NCI-H1436 (cell line): ENCODE data around the gene EXD2.
"Not testable (repeated sequence)": the region's sequence is repeated elsewhere in the genome, so short reads cannot be mapped to it uniquely, and the experiment has no call there.

Experiments
- DNase-seq: peaks from one replicate; lab custom pipeline; 2025; lab: John Stamatoyannopoulos, UW

EXD2 gene

DNA sequence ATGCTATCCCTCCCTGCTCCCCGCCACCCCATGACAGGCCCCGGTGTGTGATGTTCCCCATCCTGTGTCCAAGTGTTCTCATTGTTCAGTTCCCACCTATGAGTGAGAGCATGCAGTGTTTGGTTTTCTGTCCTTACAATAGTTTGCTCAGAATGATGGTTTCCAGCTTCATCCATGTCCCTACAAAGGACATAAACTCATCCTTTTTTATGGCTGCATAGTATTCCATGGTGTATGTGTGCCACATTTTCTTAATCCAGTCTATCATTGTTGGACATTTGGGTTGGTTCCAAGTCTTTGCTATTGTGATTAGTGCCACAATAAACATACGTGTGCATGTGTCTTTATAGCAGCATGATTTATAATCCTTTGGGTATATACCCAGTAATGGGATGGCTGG is 86.1 kb downstream of the EXD2 start:
- not testable (repeated sequence) for DNase-seq

DNA sequence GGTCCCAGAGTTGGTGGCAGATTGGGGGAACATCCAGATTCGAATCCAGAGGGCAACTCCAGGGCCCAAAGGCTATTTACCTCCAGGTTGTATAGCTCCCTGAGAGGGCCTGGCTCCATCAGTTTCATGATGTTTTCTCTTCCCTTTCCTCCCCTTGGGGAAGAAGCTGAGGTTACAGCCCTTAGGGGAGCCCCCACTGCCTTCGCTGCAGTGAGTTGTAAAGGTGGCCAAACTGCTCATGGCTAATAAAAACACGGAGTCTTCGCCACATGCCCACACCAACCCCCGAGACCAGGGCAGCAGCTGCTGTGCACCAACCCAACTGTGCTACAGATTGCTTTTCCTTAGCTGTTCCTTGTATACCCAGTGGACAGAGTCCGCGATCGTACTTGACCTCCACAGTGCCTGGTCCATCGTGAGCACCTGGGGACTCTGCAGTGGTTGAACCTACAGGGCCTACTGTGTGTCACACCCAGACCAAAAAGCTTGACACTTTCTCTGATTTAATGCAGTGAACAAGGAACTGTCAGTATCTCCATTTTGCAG is 89.5 kb downstream of the EXD2 start:
- DNase-seq, result no peak

DNA sequence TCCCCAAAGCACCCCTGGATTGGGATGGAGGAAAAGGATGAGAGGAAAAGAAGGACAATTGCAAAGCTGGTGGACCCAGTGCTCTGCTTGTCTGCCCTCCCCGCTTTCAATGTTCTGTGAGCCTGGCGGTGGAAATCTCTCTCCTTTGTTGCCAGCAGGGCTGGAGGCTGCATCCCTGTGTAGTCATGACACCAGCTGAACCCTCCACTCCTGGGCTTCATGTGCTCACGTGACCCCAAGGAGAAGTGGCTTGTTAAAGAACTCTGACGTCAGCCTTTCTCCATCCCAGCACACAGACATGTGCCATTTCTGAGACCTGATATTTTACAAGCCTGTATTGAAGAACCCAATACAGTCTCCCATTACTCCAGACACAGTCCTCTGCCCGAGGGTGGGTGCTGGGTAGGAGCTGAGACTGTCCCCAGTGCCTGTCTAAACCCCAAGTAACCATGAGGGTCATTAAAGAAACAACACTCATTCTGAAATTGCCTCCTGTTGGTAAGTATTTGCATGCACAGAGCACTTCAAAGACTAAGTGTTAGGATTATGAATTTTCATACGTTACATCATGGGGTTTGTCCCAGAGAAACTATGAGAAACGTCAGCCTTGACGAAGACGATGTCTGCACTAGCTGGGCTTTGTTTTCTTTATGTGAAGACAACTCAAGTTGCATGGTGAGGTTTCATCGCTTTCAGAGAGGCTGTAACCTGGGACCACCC is 90.3 kb downstream of the EXD2 start:
- peak; percentile 77 for DNase-seq

DNA sequence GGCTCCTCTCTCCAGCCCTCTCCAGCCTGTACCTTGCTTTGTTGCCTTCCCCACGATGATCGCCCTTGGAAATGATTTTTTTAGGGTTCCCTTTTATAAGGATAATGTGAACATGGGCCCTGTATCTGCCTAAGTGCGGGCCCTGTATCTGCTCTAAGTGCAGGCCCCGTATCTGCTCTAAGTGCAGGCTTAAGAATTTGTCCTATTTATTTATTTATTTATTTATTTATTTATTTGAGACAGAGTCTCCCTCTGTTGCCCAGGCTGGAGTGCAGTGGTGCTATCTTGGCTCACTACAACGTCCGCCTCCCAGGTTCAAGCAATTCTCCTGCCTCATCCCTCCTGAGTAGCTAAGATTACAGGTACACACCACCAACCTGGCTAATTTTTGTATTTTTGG is 91.2 kb downstream of the EXD2 start:
- no peak for DNase-seq

DNA sequence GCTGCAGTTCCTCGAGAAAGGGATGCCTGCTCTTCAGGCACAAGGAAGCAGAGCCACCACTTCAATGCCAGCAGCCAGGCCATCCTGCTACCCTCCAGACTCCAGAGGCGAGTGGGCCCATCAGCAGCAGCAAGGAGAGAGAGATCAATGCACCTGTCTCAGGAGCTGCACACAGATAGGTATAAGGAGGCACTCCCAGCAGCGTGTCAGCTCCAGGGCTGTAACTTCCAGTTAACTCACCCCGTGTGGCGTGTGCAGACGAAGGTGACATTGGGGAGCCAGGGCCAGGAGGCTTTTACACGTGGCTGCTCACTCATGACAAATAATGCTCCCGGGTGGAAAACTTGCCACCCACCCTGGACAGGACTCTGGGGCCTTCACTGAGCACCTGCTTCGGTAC is 92.9 kb downstream of the EXD2 start:
- DNase-seq, result no peak

DNA sequence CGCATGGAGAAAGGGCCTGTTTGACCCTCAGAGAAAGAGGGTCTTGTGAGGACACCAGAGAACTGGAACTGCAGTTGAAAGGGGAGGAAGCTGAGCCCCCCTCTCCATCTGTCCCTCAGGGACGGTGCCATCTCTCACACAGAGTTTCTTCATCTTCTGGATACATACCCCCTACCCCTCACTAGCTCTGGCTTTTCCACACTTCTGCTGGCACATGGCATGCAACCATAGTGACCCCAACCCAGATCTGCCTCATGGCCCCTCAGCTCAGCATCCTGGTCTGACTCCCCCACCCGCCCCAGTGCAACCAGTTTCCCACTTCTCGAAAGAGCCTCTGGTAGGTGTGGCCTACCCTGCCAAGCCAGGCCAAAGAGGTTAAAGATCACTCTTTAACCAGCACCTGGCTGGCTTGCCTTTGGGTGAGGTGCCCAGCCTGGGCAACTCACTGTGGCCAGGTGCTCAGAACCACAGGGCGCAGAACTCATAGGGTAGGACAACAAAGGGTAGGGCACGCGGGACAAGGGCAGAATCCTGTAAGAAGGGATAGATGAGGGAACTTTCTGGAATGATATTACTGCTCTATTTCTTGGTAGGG is 94.5 kb downstream of the EXD2 start:
- no peak for DNase-seq

DNA sequence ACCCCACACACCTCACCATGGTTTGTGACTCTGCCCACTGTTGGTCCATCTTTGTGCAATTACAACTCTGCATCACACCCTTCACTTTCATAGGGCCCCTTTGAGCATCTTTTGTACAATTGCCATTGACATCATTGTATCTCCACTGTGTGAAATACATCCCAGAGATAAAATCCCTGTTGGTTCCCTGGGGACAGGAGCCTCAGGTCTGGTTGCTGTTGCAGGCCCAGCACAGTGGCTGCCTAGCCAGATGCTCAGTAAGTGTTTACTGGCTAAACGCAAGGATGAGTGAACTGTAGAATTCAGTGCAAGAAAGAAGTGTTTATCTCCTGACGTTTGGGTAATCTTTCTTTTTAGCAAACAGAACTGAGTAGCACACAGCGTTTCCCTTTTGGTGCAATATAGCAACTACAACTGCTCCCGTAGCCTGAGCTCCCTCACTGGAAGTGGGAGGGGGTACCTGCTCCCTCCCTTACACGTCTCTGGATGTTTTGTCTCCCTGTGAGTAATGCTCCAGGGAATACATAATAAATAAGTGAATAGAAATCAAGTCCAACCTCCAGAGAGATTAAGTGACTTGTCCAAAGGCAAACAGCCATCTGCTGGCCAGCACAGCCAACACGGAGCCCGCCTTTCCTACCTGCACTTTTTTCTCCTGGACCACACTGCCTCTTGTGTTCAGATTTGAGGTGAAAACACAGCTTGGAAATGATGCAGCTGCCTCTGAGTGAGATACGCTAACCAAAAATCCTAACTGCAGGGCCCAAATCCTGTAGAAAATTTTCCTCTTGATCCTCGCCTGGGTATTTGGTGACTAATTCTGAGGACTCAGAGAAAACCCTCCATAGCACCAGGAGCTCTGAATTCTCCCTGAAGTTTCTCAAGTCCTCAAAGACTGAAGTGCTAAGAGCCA is 96.1 kb downstream of the EXD2 start:
- no peak for DNase-seq

DNA sequence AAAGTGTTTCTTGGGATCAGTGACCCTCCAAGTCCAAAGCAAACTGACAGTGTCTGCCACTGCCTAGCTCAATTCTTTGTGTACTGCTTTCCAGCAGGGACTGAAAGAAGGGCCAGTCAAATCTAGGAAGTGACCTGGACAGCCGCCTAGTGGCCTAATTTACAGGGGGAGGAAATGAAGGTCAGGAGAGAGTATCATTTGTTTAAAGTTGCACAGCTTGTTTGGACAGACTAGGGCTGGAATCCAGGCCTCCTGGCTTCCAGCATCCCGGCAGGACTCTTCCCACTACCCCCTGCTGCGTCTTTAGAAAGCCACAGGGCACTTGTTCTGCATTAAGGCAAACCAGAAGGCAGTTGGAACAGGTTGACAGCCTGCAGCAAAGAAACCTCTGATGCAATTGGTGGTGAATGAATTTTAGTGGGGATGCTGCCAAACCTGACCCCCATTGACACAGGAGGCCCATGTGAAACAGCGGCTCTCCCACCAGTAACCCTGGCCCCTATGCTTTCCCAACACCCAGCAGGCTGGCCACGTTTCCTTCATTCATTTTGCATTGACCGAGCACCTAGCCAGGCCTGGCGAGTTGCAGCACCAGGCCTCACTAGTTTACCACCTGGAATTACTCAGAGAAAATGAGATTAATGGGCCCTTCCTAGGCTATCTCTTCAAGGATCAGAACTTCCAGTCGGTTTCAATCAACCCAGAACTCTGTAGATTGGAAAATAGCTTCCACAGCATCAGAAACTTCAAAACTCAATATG is 96.9 kb downstream of the EXD2 start:
- DNase-seq, result no peak

DNA sequence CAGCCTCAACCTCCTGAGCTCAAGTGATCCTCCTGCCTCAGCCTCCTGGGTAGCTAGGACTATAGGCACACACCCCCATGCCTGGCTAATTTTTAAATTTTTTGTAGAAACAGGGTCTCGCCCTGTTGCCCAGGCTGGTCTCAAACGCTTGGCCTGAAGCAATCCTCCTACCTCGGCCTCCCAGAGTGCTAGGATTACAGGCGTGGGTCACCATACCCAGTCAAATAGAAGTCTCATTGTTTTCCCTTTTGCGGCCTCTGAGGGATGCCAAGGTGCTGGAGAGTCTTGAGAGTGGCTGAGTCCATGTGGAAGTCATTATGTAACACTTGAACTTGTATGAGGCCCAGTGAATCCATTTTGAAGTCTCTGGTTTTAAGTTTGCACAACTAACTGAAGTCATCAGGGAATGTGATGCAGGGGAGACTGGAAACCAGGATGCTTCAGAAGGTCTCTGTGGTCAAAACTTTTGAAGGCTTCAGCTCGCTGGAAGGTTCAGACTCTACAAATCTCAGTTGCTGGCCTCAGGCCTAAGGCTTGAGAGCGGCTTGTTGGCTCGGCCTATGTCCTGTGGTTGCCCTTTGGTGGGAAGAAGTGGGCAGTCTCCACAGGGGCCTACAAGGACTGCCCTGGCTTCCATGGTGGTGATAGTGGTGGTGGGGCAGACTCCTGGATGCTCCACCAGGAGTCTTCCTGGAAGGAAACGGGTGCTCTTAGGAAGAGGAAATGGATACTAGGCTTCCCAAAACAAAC is 97.8 kb downstream of the EXD2 start:
- DNase-seq, result no peak

DNA sequence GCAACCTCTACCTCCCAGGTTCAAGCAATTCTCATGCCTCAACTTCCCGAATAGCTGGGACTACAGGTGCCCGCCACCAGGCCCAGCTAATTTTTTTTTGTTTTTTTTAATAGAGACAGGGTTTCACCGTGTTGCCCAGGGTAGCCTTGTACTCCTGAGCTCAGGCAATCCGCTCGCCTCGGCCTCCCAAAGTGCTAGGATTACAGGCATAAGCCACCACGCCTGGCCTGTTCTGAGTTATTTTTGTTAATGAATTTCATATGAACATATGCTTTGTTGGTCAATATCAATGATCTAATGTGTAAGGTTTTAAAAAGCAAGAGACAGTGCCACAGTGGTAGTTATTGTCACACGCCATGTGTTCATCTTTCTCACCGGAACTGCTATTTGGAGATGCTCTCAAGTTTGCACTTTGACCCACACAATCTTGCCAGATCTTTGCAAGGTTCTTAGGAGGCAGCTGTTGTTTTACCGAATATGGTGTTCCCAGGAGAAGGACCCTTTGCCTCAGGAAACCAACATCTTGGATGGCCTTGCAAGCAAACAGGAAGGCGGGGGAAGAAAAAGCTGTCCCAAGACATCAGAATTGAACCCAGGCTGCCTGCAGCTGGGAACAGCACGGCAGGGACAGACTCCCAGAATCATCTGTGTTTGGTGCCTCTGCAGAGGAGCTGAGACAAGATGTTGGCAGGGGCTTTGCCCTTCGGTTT is 98.7 kb downstream of the EXD2 start:
- DNase-seq, result no peak

DNA sequence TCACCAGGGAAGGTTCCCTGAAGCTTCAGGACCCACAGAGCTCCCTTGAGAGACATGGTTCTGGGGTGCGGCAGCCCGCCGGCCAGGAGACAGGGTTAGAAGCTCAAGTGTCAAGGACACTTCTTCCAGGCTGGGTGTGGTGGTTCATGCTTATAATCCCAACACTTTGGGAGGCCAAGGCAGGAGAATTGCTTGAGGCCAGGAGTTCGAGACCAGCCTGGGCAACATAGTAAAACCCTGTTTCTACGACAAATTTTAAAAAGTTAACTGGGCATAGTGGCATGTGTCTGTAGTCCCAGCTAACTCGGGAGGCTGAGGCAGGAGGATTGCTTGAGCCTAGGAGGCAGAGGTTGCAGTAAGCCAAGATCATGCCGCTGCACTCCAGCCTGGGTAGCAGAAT is 99.6 kb downstream of the EXD2 start:
- not testable (repeated sequence) for DNase-seq

DNA sequence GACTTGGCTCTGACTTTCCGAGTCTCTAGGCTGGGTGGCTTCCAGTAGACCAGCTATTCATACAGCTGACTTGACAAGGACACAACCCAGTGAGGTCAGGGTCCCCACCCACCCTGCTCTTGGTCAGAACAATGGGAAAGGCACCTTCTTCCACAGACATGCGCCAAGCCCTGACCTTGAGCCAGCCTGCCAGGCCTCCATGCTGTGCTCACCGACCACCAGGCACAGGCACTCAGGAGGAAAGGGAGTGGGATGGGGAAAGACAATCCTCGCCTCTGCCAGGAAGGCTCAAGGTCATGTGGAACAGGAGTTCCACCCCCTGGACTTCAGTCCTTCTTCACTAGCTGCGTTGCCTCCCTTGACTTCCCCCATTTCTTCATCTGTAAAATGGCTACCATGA is 100.1 kb downstream of the EXD2 start:
- DNase-seq, result no peak

DNA sequence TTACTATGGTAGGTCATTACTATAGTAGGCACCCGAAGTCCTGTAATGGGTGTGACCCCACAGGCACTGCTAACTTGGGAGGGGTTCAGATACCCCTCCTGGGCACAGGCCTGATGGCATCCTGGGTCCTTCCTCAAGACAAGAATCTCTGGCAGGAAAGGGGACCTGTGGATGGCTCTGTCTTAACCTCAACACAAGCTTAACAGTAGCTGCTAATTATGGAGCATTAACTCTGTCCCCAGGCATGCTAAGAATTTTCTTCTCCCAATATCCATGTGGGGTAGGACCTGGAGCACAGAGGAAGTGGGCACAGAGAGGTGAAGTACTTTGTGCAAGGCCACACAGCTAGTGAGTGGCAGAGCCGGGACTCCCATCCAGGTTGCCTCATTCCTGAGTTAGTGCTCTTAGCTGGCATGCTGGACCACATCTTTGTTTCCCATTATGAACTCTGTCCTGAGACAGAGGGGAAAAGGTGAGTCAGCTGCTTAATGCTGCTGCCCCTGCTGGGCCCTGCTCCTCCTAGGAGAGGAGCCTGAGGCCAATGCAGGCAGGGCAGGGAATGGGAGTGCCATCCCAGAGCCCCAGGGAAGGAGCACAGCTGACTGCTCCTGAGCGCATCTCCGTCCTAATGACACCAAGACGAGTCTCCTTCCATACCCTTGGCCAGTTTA is 100.7 kb downstream of the EXD2 start:
- no peak for DNase-seq
